NCI-H1105 treated with DMSO at 0.1 percent for 48 hours (cell line): ENCODE results near the gene PRRG1.
"Not testable (repeated sequence)": the region's sequence is repeated elsewhere in the genome, so short reads cannot be mapped to it uniquely, and the experiment has no call there.

Experiments used
- DNase-seq: peaks from one replicate; lab custom pipeline; 2025; lab: John Stamatoyannopoulos, UW

The PRRG1 gene

GRCh38 chrX:37349221-37350033 lies at the start of gene PRRG1:
Gene PRRG1 (plus strand): TSS chrX:37349364. CDS start chrX:37406250, 56,886 bp downstream.
- DNase-seq: peak; percentile 40

- no peak for DNase-seq
Measured at GRCh38 chrX:37302569-37302968, 46.6 kb upstream of the PRRG1 start.

- not testable (repeated sequence) for DNase-seq
Measured at GRCh38 chrX:37305238-37305637, 43.9 kb upstream of the PRRG1 start.

DNA sequence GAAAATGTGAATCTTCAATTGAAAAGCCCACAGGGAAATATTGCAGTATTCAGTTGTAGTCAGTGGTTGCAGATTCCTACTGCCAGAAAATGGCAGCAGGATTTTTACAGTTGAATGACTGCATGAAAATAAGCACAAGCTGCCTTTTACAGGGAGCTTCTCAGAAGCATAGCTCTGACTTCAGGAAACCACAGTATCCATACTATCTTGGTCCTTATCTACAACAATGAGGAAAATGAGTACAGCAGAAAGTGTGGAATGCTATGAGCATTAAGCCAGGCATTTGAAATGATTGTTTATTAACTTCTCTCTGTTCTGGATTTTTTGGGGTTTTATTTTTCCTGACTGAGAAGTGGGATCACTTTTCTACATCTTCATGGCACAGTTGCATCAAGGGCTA lies 34.6 kb upstream of the PRRG1 start:
- DNase-seq: no peak

- DNase-seq: no peak
Measured at GRCh38 chrX:37315511-37316248, 33.5 kb upstream of the PRRG1 start.

GRCh38 chrX:37320541-37321203 lies 28.5 kb upstream of the PRRG1 start:
- no peak for DNase-seq

- no peak for DNase-seq
Measured at GRCh38 chrX:37330642-37331041, 18.5 kb upstream of the PRRG1 start.

DNA sequence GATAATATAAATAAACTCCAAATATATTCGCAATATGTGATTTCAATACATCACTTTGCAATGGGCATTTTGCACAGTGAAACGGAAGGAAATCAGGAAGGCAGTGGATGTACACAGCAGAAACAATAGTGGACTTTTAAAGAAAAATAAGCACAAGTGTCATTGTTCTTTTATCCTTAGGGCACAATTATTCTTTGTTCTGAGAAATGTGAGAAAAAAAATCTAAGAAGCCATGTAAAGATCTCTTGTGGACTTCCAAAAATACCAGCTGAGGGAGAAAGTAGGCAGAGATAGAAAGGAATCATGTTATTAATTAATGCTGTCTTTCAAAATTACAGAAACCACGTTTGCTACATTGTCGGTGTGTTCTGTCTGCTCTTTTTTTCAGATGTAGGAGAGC lies 17.6 kb upstream of the PRRG1 start:
- no peak for DNase-seq

GRCh38 chrX:37332055-37332454 lies 17.1 kb upstream of the PRRG1 start:
- DNase-seq: no peak

GRCh38 chrX:37332987-37333658 lies 16.0 kb upstream of the PRRG1 start:
- DNase-seq: no peak

DNA sequence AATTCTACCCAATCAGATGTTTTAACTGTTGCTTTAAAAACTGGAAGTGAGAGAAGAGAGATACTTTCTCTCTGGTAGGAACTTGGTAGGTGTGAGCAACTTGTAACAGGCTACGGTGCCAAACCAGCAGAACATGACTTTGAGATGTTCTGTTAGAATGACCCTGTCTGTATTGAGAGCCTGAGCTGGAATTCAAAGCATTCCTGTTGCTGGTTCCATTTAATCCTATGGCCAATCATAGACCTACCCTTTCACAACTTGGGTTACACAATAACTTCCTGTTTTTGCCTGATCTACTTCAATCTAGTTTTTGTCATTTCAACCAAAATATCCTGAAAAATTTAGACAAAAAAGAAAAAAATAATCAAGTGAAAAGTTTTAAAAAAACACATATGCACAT lies 1.7 kb upstream of the PRRG1 start:
- DNase-seq: no peak

- no peak for DNase-seq
Measured at GRCh38 chrX:37348231-37348970, 763 bp upstream of the PRRG1 start.

DNA sequence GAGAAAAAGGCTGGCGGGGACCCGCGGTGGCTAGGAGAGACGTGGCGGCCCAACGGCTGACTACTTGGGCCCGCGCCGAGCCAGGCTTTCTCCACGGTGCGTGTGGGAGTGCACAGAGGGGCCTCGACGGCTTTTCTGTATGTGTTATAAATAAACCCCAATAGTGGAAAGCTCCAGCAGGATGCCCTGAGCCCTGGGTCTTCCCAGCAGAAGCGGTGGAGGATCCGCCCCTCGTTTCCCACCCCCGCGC lies 268 bp upstream of the PRRG1 start:
- no peak for DNase-seq

DNA sequence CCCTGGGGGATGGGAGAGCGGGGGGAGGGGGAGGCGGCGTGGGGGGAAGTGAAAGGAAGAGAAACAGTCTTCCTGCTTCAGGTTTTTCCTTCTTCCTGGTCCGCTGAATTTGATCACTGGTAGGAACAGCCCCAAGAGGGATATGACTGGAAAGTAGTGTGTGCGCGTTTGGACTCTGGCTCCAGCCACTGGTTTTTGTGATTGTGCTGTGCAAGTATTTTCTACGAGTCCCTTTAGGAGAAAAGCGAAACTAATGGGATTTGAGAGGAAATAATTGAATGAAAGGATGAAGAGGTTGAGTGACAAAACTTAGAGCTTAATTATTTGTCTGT lies 836 bp downstream of the PRRG1 start:
- DNase-seq: no peak

DNA sequence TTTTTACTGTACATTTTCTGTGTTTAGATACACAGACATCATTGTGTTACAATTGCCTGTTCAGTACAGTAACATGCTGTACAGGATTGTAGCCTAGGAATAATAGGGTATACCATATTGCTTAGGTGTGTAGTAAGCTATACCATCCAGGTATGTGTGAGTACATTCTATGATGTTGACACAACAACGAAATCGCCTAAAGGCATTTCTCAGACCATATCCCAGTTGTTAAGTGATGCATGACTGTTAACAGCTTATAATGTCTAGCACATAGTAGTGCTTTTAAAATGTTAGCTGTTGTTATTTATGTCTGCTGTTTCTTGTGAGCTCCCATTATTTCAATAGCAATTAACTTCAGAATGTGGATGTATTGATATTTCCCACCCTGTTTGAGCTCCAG lies 4.5 kb downstream of the PRRG1 start:
- no peak for DNase-seq

DNA sequence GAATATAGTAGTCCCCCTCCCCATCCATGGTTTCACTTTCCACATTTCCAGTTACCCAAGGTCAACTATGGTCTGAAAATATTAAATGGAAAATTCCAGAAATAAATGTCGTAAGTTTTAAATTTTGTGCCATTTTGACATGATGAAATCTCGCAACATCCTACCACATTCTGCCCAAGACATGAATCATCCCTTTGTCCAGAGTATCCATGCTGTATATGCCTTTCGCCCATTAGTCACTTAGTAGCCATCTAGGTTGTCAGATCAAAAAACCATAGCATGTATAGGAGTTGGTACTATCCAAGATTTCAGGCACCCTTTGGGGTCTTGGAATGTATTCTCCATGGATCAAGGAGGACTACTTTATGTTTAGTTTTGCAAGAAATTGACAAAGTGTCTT lies 8.3 kb downstream of the PRRG1 start:
- DNase-seq: no peak

GRCh38 chrX:37361596-37361995 lies 12.4 kb downstream of the PRRG1 start:
- no peak for DNase-seq

- no peak for DNase-seq
Measured at GRCh38 chrX:37364666-37365065, 15.5 kb downstream of the PRRG1 start.

DNA sequence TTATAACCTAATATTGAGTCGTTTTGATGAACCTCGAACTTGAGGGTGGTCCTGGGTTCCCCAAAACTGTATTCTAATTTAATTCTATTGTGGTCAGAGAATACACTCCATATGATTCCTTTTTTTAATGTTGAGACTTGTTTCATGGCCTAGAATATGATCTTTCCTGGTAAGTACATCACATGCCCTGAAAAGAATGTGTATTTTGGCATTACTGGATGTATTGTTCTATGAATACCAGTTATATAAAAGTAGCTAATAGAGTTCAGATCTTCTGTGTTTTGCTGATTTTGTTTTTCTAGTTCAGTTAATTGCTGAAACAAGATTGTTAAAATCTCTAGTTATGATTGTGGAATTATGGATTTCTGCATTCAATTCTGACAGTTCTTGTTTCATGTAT lies 18.8 kb downstream of the PRRG1 start:
- DNase-seq: no peak

DNA sequence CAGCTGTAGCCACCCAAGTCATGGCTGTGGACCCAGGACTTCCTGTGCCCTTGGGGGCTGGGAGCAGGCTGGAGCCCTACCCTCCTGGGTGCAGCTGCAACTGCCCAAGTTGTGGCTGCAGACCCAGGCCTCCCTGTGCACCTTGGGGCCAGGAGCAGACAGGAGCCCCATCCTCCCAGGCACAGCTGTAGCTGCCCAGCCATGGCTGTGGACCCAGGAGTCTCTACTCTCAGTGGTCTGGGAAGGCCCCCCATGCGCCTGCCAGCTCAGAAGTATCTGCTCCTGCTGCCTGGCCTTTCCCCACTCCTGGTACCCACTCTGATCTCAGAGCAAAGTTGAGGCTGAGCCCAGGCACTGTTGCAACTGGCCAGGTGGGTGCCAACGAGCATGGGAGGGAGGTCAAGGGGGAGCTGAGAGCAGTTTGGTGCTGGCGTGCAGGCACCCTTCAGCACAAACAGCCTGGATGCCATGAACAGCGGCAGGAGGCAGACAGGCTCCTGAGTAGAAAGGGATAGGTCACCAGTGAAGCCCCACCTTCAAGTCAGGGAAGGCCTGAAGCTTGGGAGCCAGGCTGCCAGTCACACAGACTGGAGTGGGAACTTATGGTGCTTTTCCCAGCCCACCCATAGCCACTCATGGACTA lies 21.5 kb downstream of the PRRG1 start:
- no peak for DNase-seq

- no peak for DNase-seq
Measured at GRCh38 chrX:37371578-37371991, 22.4 kb downstream of the PRRG1 start.

DNA sequence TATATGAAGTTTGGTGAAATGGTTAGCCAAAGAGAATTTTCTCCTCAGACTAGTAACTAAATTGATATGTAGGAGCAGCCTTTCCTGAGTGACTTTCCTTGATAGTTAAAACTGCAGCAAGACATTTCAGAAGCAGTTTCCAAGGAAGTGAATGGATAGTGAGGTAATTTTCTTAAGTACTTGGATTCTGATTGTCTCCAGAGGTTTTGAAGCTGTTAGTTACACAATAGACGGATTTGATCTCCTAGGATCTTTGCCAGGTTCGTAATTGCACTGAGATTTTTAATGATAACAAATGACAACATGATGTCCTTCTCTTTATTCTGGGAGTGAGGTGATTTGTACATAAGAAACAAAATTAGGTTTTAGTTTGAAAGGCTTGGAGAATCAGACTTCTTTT lies 29.2 kb downstream of the PRRG1 start:
- no peak for DNase-seq
